ENCODE measurements around the gene CCBE1. TPM values are rescaled to one million over a fixed set of nuclear protein-coding genes. Genes with fewer than 3 reads are reported as not detected.

CCBE1 gene
- total and polyA plus RNA-seq, 9 of the 15 experiments (the other 6 are each of a cell fraction or from before 2014, with no cell fraction given) = 0.20 TPM; not detected in 8

GRCh38 chr18:59416818-59417217, 280.4 kb downstream of the CCBE1 start (continued):
- TF ChIP-seq, protein P1, sequence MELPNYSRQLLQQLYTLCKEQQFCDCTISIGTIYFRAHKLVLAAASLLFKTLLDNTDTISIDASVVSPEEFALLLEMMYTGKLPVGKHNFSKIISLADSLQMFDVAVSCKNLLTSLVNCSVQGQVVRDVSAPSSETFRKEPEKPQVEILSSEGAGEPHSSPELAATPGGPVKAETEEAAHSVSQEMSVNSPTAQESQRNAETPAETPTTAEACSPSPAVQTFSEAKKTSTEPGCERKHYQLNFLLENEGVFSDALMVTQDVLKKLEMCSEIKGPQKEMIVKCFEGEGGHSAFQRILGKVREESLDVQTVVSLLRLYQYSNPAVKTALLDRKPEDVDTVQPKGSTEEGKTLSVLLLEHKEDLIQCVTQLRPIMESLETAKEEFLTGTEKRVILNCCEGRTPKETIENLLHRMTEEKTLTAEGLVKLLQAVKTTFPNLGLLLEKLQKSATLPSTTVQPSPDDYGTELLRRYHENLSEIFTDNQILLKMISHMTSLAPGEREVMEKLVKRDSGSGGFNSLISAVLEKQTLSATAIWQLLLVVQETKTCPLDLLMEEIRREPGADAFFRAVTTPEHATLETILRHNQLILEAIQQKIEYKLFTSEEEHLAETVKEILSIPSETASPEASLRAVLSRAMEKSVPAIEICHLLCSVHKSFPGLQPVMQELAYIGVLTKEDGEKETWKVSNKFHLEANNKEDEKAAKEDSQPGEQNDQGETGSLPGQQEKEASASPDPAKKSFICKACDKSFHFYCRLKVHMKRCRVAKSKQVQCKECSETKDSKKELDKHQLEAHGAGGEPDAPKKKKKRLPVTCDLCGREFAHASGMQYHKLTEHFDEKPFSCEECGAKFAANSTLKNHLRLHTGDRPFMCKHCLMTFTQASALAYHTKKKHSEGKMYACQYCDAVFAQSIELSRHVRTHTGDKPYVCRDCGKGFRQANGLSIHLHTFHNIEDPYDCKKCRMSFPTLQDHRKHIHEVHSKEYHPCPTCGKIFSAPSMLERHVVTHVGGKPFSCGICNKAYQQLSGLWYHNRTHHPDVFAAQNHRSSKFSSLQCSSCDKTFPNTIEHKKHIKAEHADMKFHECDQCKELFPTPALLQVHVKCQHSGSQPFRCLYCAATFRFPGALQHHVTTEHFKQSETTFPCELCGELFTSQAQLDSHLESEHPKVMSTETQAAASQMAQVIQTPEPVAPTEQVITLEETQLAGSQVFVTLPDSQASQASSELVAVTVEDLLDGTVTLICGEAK (IDR thresholded peaks at IDR 0.05) = no peak
- TF ChIP-seq, protein P1 (CRISPR knock-in tag; IDR thresholded peaks at IDR 0.05) = no peak
- no peak for TF ChIP-seq CC2D1A (IDR thresholded peaks at IDR 0.05)
- no peak for TF ChIP-seq ZBTB11 (CRISPR knock-in tag; IDR thresholded peaks at IDR 0.05)
- TF ChIP-seq EP300 (IDR thresholded peaks at IDR 0.05; ENCODE audit: low read length) = no peak
- no peak for TF ChIP-seq RBM15 (IDR thresholded peaks at IDR 0.05; ENCODE audit: insufficient read depth, low read length)
- TF ChIP-seq, protein P2, sequence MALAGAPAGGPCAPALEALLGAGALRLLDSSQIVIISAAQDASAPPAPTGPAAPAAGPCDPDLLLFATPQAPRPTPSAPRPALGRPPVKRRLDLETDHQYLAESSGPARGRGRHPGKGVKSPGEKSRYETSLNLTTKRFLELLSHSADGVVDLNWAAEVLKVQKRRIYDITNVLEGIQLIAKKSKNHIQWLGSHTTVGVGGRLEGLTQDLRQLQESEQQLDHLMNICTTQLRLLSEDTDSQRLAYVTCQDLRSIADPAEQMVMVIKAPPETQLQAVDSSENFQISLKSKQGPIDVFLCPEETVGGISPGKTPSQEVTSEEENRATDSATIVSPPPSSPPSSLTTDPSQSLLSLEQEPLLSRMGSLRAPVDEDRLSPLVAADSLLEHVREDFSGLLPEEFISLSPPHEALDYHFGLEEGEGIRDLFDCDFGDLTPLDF (CRISPR knock-in tag; IDR thresholded peaks at IDR 0.05) = no peak
- no peak for TF ChIP-seq ZNF165 (CRISPR knock-in tag; IDR thresholded peaks at IDR 0.05; ENCODE audit: borderline replicate concordance)
- TF ChIP-seq PHF21A (IDR thresholded peaks at IDR 0.05; ENCODE audit: borderline replicate concordance, low read depth) = no peak
- TF ChIP-seq, protein P3, sequence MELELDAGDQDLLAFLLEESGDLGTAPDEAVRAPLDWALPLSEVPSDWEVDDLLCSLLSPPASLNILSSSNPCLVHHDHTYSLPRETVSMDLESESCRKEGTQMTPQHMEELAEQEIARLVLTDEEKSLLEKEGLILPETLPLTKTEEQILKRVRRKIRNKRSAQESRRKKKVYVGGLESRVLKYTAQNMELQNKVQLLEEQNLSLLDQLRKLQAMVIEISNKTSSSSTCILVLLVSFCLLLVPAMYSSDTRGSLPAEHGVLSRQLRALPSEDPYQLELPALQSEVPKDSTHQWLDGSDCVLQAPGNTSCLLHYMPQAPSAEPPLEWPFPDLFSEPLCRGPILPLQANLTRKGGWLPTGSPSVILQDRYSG (tag; conservative IDR thresholded peaks at IDR 0.05; ENCODE audit: low read depth) = no peak
- TF ChIP-seq USF1 (CRISPR knock-in tag; IDR thresholded peaks at IDR 0.05) = peak; percentile 70
